ENCODE measurements around the gene GPR108.
"Not testable (repeated sequence)": the region's sequence is repeated elsewhere in the genome, so short reads cannot be mapped to it uniquely, and the experiment has no call there.

GPR108 gene

DNA sequence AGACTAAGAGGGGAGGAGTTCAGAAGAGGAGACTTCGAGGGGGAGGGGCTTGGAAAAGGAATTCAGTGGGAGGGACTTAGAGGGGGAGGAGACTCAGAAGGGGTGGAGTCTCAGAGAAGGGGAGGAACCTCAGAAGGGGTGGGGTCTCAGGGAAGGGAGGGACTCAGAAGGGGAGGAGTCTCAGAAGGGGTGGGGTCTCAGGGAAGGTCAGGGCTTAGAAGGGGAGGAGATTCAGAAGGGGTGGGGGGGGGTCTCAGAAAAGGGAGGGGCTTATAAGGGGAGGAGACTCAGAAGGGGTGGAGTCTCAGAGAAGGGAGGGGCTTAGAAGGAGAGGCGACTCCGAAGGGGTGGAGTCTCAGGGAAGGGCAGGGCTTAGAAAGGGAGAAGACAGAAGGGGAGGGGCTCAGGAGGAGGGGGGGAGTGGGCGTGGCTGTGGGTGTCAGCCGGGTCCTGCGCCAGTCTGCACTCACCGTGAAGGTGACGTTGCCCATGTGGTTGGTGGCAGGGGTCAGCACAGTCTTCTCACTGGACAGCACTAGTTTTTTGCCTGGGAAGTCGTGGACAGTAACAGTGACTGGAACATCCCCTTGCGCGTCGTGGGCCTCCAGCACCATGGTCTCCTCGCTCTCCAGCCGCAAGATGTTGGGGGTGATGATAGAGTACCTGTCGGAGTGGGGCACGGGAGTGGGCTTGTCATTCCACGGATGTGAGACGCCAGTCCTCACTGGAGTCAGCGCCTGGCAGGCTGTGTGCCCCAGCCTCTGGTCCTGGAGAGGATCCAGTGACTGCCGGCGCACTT, 18.4 kb downstream of the GPR108 start:
- no peak for DNase-seq

DNA sequence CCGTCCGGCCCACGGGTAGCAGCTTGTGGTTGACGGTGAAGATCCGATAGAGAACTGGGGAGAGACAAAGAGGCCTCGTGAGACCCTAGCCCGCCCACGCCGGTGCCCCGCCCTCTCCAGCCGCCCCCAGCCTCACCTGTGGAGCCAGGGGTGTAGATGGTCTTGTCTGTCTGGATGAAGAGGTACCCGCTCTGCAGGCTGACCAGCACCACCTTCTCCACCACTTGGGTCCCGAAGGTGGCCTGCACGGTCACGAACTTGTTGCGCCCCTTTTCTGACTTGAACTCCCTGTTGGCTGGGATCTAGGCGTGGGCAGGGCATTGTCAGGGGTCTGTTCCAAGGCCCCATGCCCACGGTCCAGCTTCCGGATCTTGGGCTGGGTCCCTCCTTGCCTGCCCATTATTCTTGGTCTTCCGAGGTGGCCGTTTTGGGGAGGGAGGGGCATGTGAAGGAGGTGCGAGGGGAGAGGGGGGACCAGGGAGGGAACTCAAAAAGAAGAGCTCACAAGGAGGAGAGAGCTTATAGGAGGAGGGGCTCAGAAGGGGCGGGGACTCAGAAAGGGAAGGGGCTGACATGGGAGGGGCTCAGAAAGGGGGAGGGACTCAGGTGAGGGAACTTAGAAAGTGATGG, 19.2 kb downstream of the GPR108 start:
- no peak for DNase-seq

DNA sequence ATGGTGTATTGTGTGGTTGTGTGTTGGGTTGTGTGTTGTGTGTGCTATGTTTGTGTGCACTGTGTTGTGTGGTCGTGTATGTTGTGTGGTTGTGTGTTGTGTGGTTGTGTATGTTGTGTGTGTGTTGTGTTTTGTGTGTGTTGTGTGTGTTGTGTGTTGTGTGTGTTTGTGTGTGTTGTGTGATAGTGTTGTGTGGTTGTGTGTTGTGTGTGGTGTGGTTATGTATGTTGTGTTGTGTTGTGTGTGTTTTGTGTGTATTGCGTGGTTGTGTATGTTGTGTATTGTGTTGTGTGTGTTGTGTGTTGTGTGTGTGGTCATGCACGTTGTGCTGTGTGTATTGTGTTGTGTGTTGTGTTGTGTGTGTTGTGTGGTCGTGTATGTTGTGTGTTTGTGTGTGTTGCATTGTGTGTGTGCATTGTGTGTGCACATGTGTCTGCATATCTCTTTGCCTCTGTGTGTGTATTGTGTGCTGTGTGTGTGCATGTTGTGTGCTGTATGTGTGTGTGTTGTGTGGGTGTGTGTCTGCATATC, 19.9 kb downstream of the GPR108 start:
- DNase-seq, result no peak

GRCh38 chr19:6717036-6717435, 20.3 kb downstream of the GPR108 start:
- no peak for DNase-seq

- DNase-seq, result no peak
These were observed 20.8 kb downstream of the GPR108 start for GRCh38 chr19:6716610-6716970.

- DNase-seq, result no peak
These were observed 22.4 kb downstream of the GPR108 start for GRCh38 chr19:6714749-6715555.

DNA sequence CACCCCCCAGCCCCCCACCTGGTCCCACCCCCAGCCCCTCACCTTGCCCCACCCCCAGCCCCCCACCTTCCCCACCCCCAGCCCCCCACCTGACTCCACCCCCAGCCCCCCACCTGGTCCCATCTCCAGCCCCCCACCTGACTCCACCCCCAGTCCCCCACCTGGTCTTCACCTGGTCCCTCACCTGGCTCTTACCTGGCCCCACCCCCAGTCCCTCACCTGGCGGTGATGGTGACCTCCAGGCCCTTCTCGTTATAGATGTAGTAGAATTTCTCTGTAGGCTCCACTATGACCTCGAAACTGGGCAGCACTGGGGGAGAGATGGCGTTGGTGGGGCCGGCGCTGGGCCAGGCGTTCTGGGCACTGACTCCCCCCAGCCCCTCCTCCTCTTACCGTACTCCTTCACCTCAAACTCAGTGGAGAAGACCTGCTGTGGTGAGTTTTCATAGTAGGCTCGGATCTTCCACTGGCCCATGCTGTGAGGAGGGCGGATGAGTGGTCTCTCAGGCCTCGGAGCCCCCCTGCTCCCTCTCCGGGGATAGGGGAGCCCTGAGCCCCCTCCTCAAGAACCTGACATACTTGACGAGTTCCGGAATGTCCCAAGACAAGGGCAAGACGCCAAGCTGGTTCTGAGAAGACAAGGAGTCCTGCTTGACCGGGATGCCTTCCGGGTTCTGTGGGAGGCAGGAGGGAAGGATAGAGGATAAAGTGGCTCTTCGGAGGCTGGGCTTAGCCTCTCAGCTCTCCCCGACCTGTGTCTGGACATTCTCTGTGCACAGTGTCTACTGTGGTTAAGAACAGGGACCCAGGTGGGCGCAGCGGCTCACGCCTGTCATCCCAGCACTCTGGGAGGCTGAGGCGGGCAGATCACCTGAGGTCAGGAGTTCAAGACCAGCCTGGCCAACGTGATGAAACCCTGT, 23.3 kb downstream of the GPR108 start:
- DNase-seq, result no peak

DNA sequence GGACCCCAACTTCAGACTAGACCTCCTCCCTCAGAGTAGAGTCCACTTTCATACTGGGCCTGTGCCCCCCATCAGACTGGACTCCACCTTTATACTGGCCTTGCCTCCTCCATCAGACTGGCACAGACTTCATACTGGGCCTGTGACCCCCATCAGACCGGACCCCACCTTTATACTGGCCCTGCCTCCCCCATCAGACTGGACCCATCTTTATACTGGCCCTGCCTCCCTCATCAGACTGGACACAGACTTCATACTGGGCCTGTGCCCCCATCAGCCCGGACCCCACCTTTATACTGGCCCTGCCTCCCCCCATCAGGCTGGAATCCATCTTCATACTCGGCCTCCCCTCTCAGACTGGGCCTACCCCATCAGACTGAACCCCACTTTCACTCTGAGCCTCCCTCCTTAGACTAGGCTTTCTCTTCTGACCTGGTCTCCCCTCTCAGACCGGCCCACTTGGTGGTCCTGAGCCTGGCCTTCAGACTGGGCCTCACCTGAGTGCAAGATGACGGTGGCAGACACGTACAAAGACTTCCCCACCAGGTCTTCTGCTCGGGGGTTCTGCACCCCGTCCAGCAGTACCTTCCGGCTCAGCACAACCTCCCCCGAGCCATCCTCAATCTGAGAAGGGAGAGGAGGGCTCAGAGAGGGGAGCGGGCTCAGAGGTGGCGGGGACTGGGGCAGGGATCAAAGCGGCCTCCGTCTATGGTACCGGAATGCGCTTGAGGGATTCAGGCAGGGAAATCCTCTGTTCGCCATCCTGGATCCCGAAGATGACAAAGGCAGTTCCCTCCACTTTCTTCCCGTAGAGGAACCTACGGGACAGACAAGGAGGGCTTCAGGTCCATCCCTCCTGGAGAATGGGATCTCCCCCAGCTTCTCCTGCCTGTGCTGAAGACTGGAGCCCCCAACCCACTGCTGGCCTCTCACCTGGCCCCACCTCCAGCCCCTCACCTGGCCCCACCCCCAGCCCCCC, 24.4 kb downstream of the GPR108 start:
- no peak for DNase-seq

- DNase-seq, result no peak
These were observed 25.1 kb downstream of the GPR108 start for GRCh38 chr19:6712231-6712630.

DNA sequence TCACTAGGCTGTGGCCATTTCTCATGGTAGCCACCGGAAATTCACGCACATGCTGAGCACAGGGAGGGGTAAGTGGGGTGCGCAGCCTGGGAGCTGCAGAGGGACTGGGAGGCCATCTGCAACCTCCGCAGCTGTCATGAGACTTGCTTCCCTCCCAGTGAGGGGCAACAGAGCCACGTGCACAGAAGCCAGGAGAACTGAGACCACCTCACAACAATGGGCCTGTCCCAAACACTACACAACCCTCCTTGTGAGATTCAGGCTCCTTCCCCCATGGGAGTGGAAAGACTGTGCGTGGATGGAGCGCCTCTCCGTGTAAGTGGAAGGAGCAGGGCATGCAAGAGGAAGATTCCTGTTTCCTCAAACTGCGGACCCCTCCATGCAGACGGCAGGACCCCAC, 25.8 kb downstream of the GPR108 start:
- no peak for DNase-seq

- no peak for DNase-seq
These were observed 26.4 kb downstream of the GPR108 start for GRCh38 chr19:6711078-6711361.

- DNase-seq, result no peak
These were observed 26.9 kb downstream of the GPR108 start for GRCh38 chr19:6710273-6711077.

DNA sequence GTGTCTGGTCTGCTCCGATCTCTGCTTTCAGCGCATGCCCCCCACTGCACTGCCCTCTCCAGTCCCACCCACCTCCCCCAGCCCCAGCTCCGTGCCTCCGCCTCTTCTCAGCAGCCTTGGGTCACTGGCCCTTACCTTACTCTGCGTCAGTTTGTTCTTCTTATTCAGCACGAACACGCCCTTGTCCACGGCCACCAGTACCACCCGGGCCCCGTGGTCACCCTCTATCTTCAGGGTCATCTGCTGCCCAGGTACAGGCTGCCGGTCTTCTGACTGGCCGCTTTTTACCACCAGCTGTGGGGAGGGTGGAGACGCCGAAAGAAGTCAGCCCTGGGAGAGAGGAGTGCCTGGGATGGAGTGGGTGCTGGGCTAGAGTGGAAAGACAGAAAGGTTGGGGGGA, 27.8 kb downstream of the GPR108 start:
- DNase-seq, result no peak

GRCh38 chr19:6708913-6709312, 28.5 kb downstream of the GPR108 start:
- DNase-seq, result not testable (repeated sequence)

DNA sequence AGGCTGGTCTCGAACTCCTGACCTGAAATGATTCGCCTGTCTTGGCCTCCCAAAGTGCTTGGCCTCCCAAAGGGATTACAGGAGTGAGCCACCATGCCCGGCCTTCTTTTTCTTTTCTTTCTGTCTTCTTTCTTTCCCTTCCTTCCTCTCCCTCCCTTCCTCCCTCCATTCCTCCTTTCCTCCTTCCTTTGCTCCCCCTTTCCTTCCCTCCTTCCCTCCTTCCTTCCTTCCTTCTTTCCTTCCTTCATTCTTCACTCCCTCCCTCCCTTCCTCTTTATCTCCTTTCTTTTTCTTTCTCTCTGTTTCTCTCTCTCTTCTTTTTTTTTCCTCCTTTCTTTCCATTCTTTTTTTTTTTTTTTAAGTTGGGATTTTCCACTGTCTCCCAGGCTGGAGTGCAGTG, 29.0 kb downstream of the GPR108 start:
- no peak for DNase-seq

DNA sequence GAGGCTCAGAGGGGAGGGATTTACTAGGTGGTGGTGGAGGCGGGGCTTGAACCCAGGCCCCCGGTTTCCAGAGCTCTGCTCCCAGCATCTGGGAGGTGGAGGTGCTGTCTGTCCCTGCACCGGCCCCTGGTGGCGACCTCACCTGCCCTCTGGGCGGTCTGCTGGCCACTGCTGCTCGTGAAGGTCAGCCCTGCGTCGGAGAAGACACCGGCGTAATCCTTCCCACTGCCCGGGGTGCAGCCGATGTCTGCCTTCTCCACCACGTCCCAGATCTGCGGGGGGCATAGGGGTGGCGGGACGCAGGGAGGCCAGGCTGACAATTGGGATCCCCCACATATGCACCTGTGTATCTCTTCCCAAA, 29.7 kb downstream of the GPR108 start:
- DNase-seq, result no peak

GRCh38 chr19:6707011-6707657, 30.2 kb downstream of the GPR108 start:
- no peak for DNase-seq

GRCh38 chr19:6706633-6706958, 30.8 kb downstream of the GPR108 start:
- DNase-seq, result no peak

- no peak for DNase-seq
These were observed 31.3 kb downstream of the GPR108 start for GRCh38 chr19:6705931-6706632.
